IMR-90 (cell line): ENCODE results near the gene AGPAT1.

Source experiments
- CHD1 ChIP-seq: IDR thresholded peaks from 2 replicates; pipeline ENCODE4 v1.6.1; 2012; ENCODE audit warnings: low read depth, low read length, improper control_type of control experiment
- CTCF ChIP-seq: conservative IDR thresholded peaks from 2 replicates; pipeline ENCODE4 v1.5.1; 2012; ENCODE audit warnings: mild to moderate bottlenecking, low read depth, low read length, improper control_type of control experiment
- FOS ChIP-seq: fragments of 150-350 bp; IDR thresholded peaks from 2 replicates; pipeline ENCODE4 v1.6.1; 2016; ENCODE audit warnings: low read depth, low read length
- MAFK ChIP-seq: IDR thresholded peaks from 2 replicates; pipeline ENCODE4 v1.6.1; 2012; ENCODE audit warnings: low read depth, low read length, improper control_type of control experiment
- POLR2A ChIP-seq: IDR thresholded peaks from 2 replicates; pipeline ENCODE4 v1.6.1; 2012; ENCODE audit warnings: mild to moderate bottlenecking, low read depth, low read length
- RCOR1 ChIP-seq: IDR thresholded peaks from 2 replicates; pipeline ENCODE4 v1.6.1; 2012; ENCODE audit warnings: mild to moderate bottlenecking, low read length, improper control_type of control experiment; ENCODE audit not compliant: insufficient replicate concordance
- RFX5 ChIP-seq: IDR thresholded peaks from 2 replicates; pipeline ENCODE4 v1.8.0; 2012; ENCODE audit warnings: low read depth, mild to moderate bottlenecking, low read length, moderate library complexity
- SMC3 ChIP-seq: fragments of 150-350 bp; IDR thresholded peaks from 2 replicates; pipeline ENCODE4 v1.6.1; 2016; ENCODE audit warnings: low read depth, mild to moderate bottlenecking, antibody characterized with exemption, low read length, moderate library complexity
- TF ChIP-seq, protein P1 (sequence below): fragments of 150-350 bp; IDR thresholded peaks from 2 replicates; pipeline ENCODE4 v1.6.1; 2017; ENCODE audit warnings: mild to moderate bottlenecking, antibody characterized with exemption, low read length, low read depth

DNA sequence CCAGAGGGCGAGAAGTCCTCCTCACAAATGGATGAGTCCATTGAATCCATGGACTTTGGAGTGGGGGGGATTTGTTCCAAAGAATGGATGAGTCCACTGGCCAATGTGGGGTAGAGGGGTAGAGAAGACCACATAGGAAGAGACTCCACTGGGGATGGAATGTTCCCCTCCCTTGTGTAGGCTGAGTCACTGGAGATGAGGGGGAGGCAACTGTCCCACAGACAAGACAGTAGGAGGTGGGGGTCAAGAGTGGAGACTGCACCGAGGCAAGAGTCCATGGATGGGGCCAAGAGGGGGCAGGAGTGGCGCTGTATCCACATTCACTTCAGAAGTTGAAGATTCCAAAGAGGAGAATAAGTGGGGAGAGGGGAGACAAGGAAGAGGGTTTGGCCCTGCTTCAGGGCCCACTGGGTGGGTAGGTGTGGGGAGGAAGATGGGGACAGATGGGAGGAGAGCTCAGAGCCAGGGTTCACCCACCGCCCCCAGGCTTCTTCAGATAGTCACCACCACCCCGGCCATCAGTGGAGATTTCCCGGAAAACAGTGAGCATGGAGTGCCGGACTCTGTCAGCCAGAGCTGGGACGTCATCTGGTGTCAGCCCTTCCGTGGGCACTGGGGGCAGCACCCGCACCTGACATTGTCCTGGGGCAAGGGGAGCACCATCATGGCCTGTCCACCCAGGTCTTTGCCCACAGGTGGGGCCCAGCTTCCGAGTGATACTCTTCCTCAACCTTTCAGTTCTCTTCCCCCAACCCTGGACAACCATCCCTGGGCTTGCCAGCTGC is 6.9 kb downstream of the AGPAT1 start:
- TF ChIP-seq CHD1 (no peak), CTCF (no peak), RFX5 (no peak), MAFK (no peak), POLR2A (no peak), RCOR1 (no peak), FOS (no peak), SMC3 (no peak)
- TF ChIP-seq, protein P1, sequence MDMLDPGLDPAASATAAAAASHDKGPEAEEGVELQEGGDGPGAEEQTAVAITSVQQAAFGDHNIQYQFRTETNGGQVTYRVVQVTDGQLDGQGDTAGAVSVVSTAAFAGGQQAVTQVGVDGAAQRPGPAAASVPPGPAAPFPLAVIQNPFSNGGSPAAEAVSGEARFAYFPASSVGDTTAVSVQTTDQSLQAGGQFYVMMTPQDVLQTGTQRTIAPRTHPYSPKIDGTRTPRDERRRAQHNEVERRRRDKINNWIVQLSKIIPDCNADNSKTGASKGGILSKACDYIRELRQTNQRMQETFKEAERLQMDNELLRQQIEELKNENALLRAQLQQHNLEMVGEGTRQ = no peak
